Measurements from ENCODE around the gene NOXO1.

NOXO1 gene

DNA sequence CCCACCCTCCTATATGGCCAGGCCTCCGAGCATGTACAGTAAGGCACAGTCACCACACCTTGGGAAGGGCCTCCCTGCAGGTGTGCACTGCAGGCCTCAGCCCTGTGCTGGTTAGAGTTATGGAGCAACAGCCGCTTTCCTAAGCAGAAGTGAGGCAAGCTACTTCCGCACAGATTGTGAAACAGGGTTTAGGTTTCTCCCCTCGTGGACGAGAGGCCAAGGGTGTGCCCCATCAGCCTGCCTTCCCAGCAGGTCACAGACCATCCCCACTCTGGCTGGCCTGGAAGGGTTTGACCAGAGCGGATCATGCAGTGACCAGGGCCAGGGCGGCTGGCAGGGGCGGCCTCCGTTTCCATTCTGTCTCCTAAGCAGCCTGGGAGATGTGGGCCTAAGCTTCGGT lies 43.0 kb downstream of the NOXO1 start:
- DNase-seq, result no peak

DNA sequence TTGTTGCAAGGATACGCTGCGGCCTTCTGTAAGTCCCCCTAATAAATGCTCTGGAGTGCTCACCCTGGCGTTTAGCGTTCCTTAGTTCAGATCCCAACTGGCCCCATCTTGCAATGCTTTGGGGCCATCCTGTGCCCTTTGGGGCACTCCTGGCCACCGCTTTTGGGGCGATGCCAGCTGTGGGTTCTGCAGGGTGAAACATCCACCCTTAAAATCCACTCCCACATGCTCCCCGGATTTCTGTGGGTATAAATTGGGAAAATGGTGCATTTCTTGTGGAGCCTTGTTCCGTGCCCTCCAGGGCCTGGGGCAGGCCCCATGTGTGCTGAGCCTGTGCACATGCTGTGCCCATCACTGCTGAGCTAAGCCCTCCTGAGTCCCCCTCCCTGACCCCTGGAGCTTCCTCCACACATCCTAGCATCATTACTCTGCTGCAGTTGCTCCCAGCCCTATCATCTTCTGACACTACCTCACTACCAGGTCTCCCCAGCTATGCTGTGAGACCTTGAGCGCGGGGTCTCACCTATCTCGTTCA lies 44.3 kb downstream of the NOXO1 start:
- DNase-seq, result no peak

DNA sequence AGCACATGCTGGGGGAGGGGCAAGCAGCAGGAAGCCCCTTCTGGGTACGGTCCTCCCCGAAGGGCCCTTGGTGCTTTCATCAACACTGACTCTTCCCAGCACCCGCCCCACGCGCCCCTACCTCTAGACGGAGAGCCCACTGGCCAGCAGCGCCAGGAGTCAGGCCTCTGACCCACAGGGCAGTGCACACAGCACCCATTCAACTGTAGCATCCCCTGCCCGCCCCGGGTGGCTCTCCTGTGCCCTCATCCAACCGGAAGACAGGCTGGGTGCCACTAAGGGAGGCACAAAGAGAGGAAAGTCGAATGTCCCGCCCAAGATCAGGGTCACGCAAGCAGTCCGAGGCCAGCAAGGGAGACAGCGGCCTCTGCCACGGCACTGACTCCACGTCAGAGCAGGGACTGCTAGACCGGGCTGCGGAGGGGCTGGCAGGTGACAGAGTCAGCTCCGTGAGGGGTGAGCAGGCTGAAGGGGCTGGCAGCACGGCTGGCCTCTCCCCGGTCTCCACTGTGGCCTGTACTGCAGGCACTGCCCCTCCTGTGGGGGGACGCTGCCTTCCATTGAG lies 48.1 kb downstream of the NOXO1 start:
- no peak for DNase-seq

DNA sequence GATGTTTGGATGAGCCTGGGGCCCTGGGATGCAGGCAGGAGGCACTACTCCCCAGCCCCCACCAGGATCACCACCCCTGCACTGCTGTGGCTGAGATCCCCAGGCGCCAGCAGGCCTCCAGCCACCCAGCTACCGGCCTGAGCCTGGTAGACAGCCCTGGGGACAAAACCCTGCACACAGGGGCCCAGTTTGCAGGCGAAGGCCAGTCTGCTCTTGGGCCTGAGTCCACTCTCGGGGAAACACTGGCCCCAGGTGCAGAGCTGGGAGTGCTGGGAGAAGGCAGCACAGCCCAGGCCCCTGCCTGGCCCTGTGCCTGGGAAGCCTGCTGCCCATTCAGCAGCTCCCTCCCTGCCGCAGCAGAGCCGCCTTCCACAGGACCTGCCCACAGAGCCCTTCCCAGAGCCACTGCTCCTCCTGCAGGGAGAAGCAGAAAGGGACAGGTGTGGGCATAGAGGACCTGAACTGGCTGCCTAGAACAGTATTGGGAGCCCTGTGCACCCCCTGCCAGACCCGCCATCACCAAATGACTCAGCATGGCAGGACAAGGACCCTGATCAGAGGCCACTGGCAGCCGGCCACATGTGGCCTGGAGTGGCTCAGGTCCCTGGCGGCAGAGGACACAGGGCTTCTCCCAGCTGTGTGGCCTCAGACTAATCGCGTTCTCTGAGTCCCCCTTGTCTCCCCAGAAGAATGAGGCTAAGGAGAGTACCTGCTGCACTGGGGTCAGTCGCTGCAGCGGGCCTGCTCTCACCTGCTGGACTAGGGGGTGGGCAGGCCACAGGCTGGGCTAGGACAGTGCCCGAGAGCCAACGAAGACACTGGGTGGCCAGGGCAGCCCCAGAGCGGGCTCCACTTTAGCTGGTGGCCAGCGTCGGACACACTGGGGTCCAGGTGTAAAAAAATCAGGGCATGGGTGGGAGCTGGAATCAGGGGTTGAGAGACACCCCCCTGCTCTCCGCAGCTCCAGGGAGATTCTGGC lies 48.9 kb downstream of the NOXO1 start:
- no peak for DNase-seq

DNA sequence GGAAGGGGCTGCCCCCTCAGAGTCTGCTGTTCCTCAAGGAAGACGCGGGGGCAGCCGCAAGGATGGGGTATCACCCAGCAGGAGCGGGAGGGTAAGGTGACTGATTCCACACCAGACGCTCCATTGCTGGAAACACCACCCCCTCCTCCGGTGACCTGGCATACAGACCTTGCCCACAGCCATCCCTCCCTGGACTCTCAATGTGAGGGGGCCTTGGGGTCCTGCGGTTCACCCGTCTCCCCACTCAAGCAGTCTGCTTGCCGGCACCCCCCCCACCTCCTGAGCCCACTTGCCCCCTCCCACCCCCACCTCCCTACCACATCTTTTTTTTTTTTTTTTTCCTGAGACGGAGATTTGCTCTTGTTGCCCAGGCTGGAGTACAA lies 50.9 kb downstream of the NOXO1 start:
- no peak for DNase-seq

DNA sequence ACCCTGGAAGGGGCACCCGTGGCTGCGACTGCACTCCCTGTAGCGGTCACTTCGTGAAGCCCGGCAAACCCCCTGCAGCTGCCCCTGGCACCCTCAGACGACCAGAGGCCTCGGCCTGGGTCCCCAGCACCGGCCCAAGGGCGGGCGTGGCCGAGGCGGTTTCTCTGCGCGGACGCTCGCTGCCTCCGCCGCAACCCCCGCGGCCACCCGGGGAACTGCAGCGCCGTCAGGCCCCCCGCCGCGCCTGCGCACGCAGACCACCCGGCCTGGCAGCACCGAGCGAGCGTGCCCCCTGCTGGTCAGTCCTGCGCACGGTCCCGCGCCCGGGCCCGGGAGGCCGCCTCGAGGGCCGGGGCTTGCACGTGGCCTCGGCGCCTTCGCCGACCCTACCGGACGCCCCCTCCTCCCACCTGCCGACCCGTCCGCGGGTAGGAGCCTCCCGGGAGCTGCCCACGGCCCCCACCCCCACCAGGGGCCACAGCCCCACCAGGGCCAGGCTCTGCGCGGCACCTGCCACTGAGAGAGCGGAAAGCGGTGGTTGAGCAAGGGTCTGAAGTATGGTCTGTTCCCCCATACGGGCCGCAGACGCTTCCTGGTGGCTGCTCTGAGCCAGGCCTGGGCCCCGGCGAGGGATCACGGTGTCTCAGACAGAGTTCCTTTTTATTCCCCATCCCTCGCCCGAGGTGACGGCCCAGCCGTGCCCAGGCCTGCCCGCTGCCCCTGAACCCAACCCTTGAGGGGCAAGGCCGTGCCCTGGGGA lies 51.5 kb downstream of the NOXO1 start:
- peak; percentile 92 for DNase-seq

DNA sequence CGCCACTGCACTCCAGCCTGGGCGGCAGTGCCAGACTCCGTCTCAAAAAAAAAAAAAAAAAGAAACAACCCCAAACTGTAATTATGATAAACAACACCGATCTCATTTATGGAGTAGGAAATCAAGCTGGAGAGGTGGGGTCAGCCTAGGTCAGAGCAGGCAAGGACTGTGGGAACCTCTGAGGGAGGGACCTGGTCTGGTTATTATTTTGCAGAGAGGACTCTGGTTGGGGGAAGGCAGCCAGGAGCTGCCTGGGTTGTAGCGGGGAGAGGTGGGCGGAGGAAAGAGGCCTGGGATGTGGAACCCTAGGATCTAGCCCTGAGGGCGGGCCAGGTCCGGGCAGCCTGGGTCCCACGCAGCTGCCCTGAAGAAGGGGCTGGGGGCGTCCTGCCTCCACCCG lies 52.2 kb downstream of the NOXO1 start:
- no peak for DNase-seq
